Gastroesophageal sphincter (tissue), 4 donors: ENCODE results near the gene CLDN14. TPM values are rescaled to one million over a fixed set of nuclear protein-coding genes. Genes with fewer than 3 reads are reported as not detected.

Experiments
- ATAC-seq: fragments of 150-250 bp; one replicate; pipeline ENCODE4 v1.9.1; 2016; ENCODE audit warnings: mild to moderate bottlenecking, moderate library complexity
- H3K27ac ChIP-seq, 4 donors: fragments of 200-600 bp; sonication (generic) in 3 of 4; 1 replicate in 3 of 4; 2 replicates in 1 of 4; pipeline ENCODE4 v1.5.1; 2016 to 2019
- H3K27me3 ChIP-seq: fragments of 200-600 bp; sonication (generic); one replicate; pipeline ENCODE4 v1.5.1; 2019
- H3K36me3 ChIP-seq, 2 donors: fragments of 200-600 bp; sonication (generic); one replicate each; pipeline ENCODE4 v1.5.1; 2019; ENCODE audit warnings: control low read depth in 1 of 2
- H3K4me1 ChIP-seq, 3 donors: fragments of 200-600 bp; sonication (generic); 1 replicate in 2 of 3; 2 replicates in 1 of 3; pipeline ENCODE4 v1.5.1; 2016 to 2019; ENCODE audit warnings: control low read depth in 2 of 3
- H3K4me3 ChIP-seq, 2 donors: fragments of 200-600 bp; sonication (generic); one replicate each; pipeline ENCODE4 v1.5.1; 2019; ENCODE audit warnings: mild to moderate bottlenecking in 1 of 2, moderate library complexity in 1 of 2
- H3K9me3 ChIP-seq, 3 donors: fragments of 200-600 bp; sonication (generic); one replicate each; pipeline ENCODE4 v1.5.1; 2017 to 2019; ENCODE audit warnings: control low read depth in 2 of 3
- CTCF ChIP-seq, 4 experiments: fragments of 200-600 bp in 2 of 4; fragments of 450-650 bp in 2 of 4; sonication (generic) in 1 of 4; IDR thresholded peaks; one replicate each; pipeline ENCODE4 v1.5.1; 2017 to 2019; ENCODE audit warnings: antibody characterized with exemption in 4 of 4, mild to moderate bottlenecking in 2 of 4, moderate library complexity in 2 of 4
- EP300 ChIP-seq: sonication (generic); formaldehyde crosslinking; IDR thresholded peaks from one replicate; pipeline ENCODE4 v1.6.1; 2017; ENCODE audit warnings: antibody characterized with exemption, mild to moderate bottlenecking
- POLR2A ChIP-seq, 2 donors: fragments of 450-650 bp; IDR thresholded peaks; one replicate each; pipeline ENCODE4 v1.6.1; 2017; ENCODE audit warnings: antibody characterized with exemption in 2 of 2, mild to moderate bottlenecking in 2 of 2, moderate library complexity in 1 of 2
- POLR2AphosphoS5 ChIP-seq: sonication (generic); formaldehyde crosslinking; IDR thresholded peaks from one replicate; pipeline ENCODE4 v1.6.1; 2017; ENCODE audit warnings: antibody characterized with exemption
- WGBS, 2 donors: methylation state at CpG; one replicate each; pipeline ENCODE4 v1.1.5; 2018; ENCODE audit warnings: low coverage in 1 of 2; 5-methylcytosine and 5-hydroxymethylcytosine counted together
- total RNA-seq, 4 donors: library from RNA; depleted of rRNA; stranded (reverse); fragments of >200 nt; gene quantifications; one replicate each; pipeline ENCODE4 v1.1.0, GENCODE V29; 2016

CLDN14 gene
- total RNA-seq, result under 1 TPM in 1 of 4 donors, not detected in 3; 0.15 TPM

- no peaks in the 10 kb centered on the region for H3K27me3 ChIP-seq
- H3K4me3 ChIP-seq, result no peak within 1 kb of the TSS
- ATAC-seq, result no peak
- no peak within 1 kb of the TSS for H3K27ac ChIP-seq
- no peaks in the 10 kb centered on the region for H3K4me1 ChIP-seq
- H3K9me3 ChIP-seq, result no peaks in the 10 kb centered on the region
- WGBS, 2 donors, result 81% methylated on average over 19 of the region's 25 CpGs; no CpG with 5 or more reads in 1 of the 2 donors
- no peak for TF ChIP-seq CTCF (IDR thresholded peaks at IDR 0.05)
- TF ChIP-seq POLR2A (IDR thresholded peaks at IDR 0.05), result no peak
- no peak for TF ChIP-seq POLR2AphosphoS5
- no peaks in the 10 kb centered on the region for H3K36me3 ChIP-seq
Measured at GRCh38 chr21:36479415-36480402, at the start of gene CLDN14. CLDN14 (minus strand) TSS chr21:36480122; CDS start chr21:36461695, 18,427 bp downstream.

GRCh38 chr21:36528716-36529115 lies 48.8 kb upstream of the CLDN14 start:
- H3K27ac ChIP-seq, result no peak overlapping the region
- H3K4me3 ChIP-seq, result no peak overlapping the region
- no peak for TF ChIP-seq POLR2AphosphoS5
- no peak for TF ChIP-seq EP300
- no peak for TF ChIP-seq POLR2A (IDR thresholded peaks at IDR 0.05)
- no peak for TF ChIP-seq CTCF (IDR thresholded peaks at IDR 0.05)
- H3K9me3 ChIP-seq, result no peaks in the 10 kb centered on the region
- ATAC-seq, result no peak
- H3K27me3 ChIP-seq, result peaks cover 80% of the 10 kb centered on the region
- no peaks in the 10 kb centered on the region for H3K4me1 ChIP-seq
- WGBS, 2 donors, result no CpG with 5 or more reads among the region's 6 CpGs
- H3K36me3 ChIP-seq, result no peaks in the 10 kb centered on the region

- ATAC-seq, result no peak
- Histone ChIP-seq H3K4me3 (no peak overlapping the region), H3K36me3 (no peaks in the 10 kb centered on the region), H3K27ac (no peak overlapping the region), H3K27me3 (peaks cover 68% of the 10 kb centered on the region), H3K4me1 (no peaks in the 10 kb centered on the region), H3K9me3 (no peaks in the 10 kb centered on the region)
- WGBS, 2 donors, result 67 to 88% methylated on average over 5 to 6 of the region's 6 CpGs
- no peak for TF ChIP-seq POLR2A (IDR thresholded peaks at IDR 0.05)
- no peak for TF ChIP-seq POLR2AphosphoS5
- TF ChIP-seq EP300, result no peak
- TF ChIP-seq CTCF (IDR thresholded peaks at IDR 0.05), result no peak
Measured at GRCh38 chr21:36527317-36527716, 47.4 kb upstream of the CLDN14 start.

GRCh38 chr21:36526104-36526503 lies 46.2 kb upstream of the CLDN14 start:
- H3K4me3 ChIP-seq, result no peak overlapping the region
- H3K4me1 ChIP-seq, result no peaks in the 10 kb centered on the region
- no peak for TF ChIP-seq POLR2A (IDR thresholded peaks at IDR 0.05)
- TF ChIP-seq EP300, result no peak
- no peak for TF ChIP-seq POLR2AphosphoS5
- TF ChIP-seq CTCF (IDR thresholded peaks at IDR 0.05), result no peak
- H3K27ac ChIP-seq, result no peak overlapping the region
- ATAC-seq, result no peak
- WGBS, 2 donors, result 100% methylated on average over 2 to 3 of the region's 4 CpGs
- peaks cover 60% of the 10 kb centered on the region for H3K27me3 ChIP-seq
- no peaks in the 10 kb centered on the region for H3K9me3 ChIP-seq
- H3K36me3 ChIP-seq, result no peaks in the 10 kb centered on the region

GRCh38 chr21:36524477-36524876 lies 44.6 kb upstream of the CLDN14 start:
- H3K4me1 ChIP-seq, result no peaks in the 10 kb centered on the region
- ATAC-seq, result no peak

More at GRCh38 chr21:36524477-36524876, 44.6 kb upstream of the CLDN14 start:
- H3K27me3 ChIP-seq, result peaks cover 54% of the 10 kb centered on the region
- H3K9me3 ChIP-seq, result no peaks in the 10 kb centered on the region
- H3K36me3 ChIP-seq, result no peaks in the 10 kb centered on the region
- no peak overlapping the region for H3K4me3 ChIP-seq
- no peak overlapping the region for H3K27ac ChIP-seq
- TF ChIP-seq POLR2A (IDR thresholded peaks at IDR 0.05) (no peak), CTCF (IDR thresholded peaks at IDR 0.05) (no peak), POLR2AphosphoS5 (no peak), EP300 (no peak)
- WGBS, 2 donors, result 83 to 100% methylated on average over 3 to 6 of the region's 9 CpGs
